ENCODE measurements around the gene SMIM32. TPM values are rescaled to one million over a fixed set of nuclear protein-coding genes. Genes with fewer than 3 reads are reported as not detected.

SMIM32 gene
- total and polyA plus RNA-seq, 2 donors from 2014 or later = 5.1 to 63.6 TPM

- intact Hi-C loops (cut with DNase I) = no loop called here
- FAIRE-seq (no peak), DNase-seq (peak in 4 of 5 donors; percentile 42 to 74 (median 59))
- H3K9ac ChIP-seq (ENCODE audit: low read length in 3 of 3) = no peak overlapping the region
- H3K9me3 ChIP-seq (ENCODE audit: control insufficient read depth in 2 of 3, insufficient read depth in 1 of 3, low read length in 3 of 3) = no peaks in the 10 kb centered on the region
- H3K36me3 ChIP-seq (ENCODE audit: control insufficient read depth in 2 of 3, insufficient read depth in 3 of 3, low read length in 3 of 3) = no peaks in the 10 kb centered on the region
- H3K27ac ChIP-seq (ENCODE audit: low read depth in 2 of 2, low read length in 2 of 2) = no peak overlapping the region
- TF ChIP-seq CTCF (IDR thresholded peaks at IDR 0.05; ENCODE audit: borderline replicate concordance, extremely low read depth, insufficient read depth) = peak; percentile 91
- H3K4me1 ChIP-seq (ENCODE audit: control insufficient read depth in 2 of 3, insufficient read depth in 2 of 3, low read depth in 1 of 3, low read length in 3 of 3) = no peaks in the 10 kb centered on the region
- no peaks in the 10 kb centered on the region for H3K27me3 ChIP-seq (ENCODE audit: control insufficient read depth, insufficient read depth, low read length)
- no peak overlapping the region for H3K4me3 ChIP-seq (ENCODE audit: low read length in 3 of 3)
These were observed 19.3 kb upstream of the SMIM32 start for GRCh38 chr5:136212252-136212721.

- TF ChIP-seq CTCF (IDR thresholded peaks at IDR 0.05; ENCODE audit: borderline replicate concordance, extremely low read depth, insufficient read depth) = no peak
- Histone ChIP-seq H3K4me3 (ENCODE audit: low read length in 3 of 3) (no peak overlapping the region), H3K9me3 (ENCODE audit: control insufficient read depth in 2 of 3, insufficient read depth in 1 of 3, low read length in 3 of 3) (no peaks in the 10 kb centered on the region)
These were observed 18.5 kb upstream of the SMIM32 start for GRCh38 chr5:136211282-136212040.

GRCh38 chr5:136210259-136210658 is 17.3 kb upstream of the SMIM32 start:
- DNase-seq = peak in 1 of 5 donors; percentile 10
- Histone ChIP-seq H3K27me3 (ENCODE audit: control insufficient read depth, insufficient read depth, low read length) (no peaks in the 10 kb centered on the region), H3K4me1 (ENCODE audit: control insufficient read depth in 2 of 3, insufficient read depth in 2 of 3, low read depth in 1 of 3, low read length in 3 of 3) (no peaks in the 10 kb centered on the region), H3K9me3 (ENCODE audit: control insufficient read depth in 2 of 3, insufficient read depth in 1 of 3, low read length in 3 of 3) (no peaks in the 10 kb centered on the region), H3K36me3 (ENCODE audit: control insufficient read depth in 2 of 3, insufficient read depth in 3 of 3, low read length in 3 of 3) (no peaks in the 10 kb centered on the region), H3K9ac (ENCODE audit: low read length in 3 of 3) (no peak overlapping the region), H3K4me3 (ENCODE audit: low read length in 3 of 3) (no peak overlapping the region), H3K27ac (ENCODE audit: low read depth in 2 of 2, low read length in 2 of 2) (no peak overlapping the region)
- intact Hi-C loops (cut with DNase I) = no loop called here
- no peak for FAIRE-seq
- no peak for TF ChIP-seq CTCF (IDR thresholded peaks at IDR 0.05; ENCODE audit: borderline replicate concordance, extremely low read depth, insufficient read depth)

More at GRCh38 chr5:136211282-136212040, 18.5 kb upstream of the SMIM32 start:
- intact Hi-C loops (cut with DNase I) = no loop called here
- H3K9ac ChIP-seq (ENCODE audit: low read length in 3 of 3) = no peak overlapping the region
- H3K36me3 ChIP-seq (ENCODE audit: control insufficient read depth in 2 of 3, insufficient read depth in 3 of 3, low read length in 3 of 3) = no peaks in the 10 kb centered on the region
- H3K4me1 ChIP-seq (ENCODE audit: control insufficient read depth in 2 of 3, insufficient read depth in 2 of 3, low read depth in 1 of 3, low read length in 3 of 3) = no peaks in the 10 kb centered on the region
- DNase-seq (no peak), FAIRE-seq (no peak)
- H3K27me3 ChIP-seq (ENCODE audit: control insufficient read depth, insufficient read depth, low read length) = no peaks in the 10 kb centered on the region
- H3K27ac ChIP-seq (ENCODE audit: low read depth in 2 of 2, low read length in 2 of 2) = no peak overlapping the region

All from kidney (tissue), 14 donors.